IMR-90 (cell line): ENCODE results near the gene SPI1. TPM values are rescaled to one million over a fixed set of nuclear protein-coding genes. Genes with fewer than 3 reads are reported as not detected.

Experiments used
- ATAC-seq: fragments of 200-7000 bp; cut with Tn5 transposase; 2 replicates; pipeline ENCODE4 v1.9.1; 2020; ENCODE audit warnings: low read depth, mild to moderate bottlenecking, moderate library complexity
- BruUV-seq: library from RNA; stranded (reverse); fragments of 400-500 nt; replicated peaks from 2 replicates; lab custom pipeline; 2021; lab: Mats Ljungman, UMichigan
- CTCF ChIA-PET: fragments of 300-600 bp; formaldehyde crosslinking; extraction: SDS; loops from one replicate; lab custom pipeline; 2021; ENCODE audit warnings: antibody characterized with exemption; lab: Yijun Ruan, JAX
- POLR2A ChIA-PET: fragments of 300-600 bp; sonication (Branson Sonifier 250); formaldehyde crosslinking; loops from one replicate; lab custom pipeline; 2022; ENCODE audit warnings: antibody characterized with exemption; ENCODE audit not compliant: unreplicated experiment; lab: Charles Lee
- DNase-seq: peaks from one replicate; pipeline ENCODE4 v3.0.0; 2013
- H2AFZ ChIP-seq: replicated peaks from 2 replicates; pipeline ENCODE3; 2013; ENCODE audit warnings: low read length, mild to moderate bottlenecking; ENCODE audit not compliant: poor library complexity
- H2AK5ac ChIP-seq: 2 replicates; pipeline ENCODE4 v1.6.1; 2013; ENCODE audit warnings: low read depth, low read length, inconsistent platforms
- H2AK9ac ChIP-seq: replicated peaks from 2 replicates; pipeline ENCODE3; 2013; ENCODE audit warnings: mild to moderate bottlenecking, low read depth, low read length, moderate library complexity; ENCODE audit not compliant: poor library complexity
- H2BK120ac ChIP-seq: 2 replicates; pipeline ENCODE4 v1.6.1; 2013; ENCODE audit warnings: low read depth, low read length, inconsistent platforms
- H2BK15ac ChIP-seq: 3 replicates; pipeline ENCODE4 v1.6.1; 2013; ENCODE audit warnings: low read depth, low read length, inconsistent platforms
- H2BK20ac ChIP-seq: 2 replicates; pipeline ENCODE4 v1.6.1; 2013; ENCODE audit warnings: low read depth, mild to moderate bottlenecking, inconsistent platforms, low read length, moderate library complexity
- H2BK5ac ChIP-seq: 2 replicates; pipeline ENCODE4 v1.6.1; 2013; ENCODE audit warnings: mild to moderate bottlenecking, low read depth, low read length, inconsistent platforms; ENCODE audit not compliant: poor library complexity, severe bottlenecking
- H3K14ac ChIP-seq: replicated peaks from 2 replicates; pipeline ENCODE4 v1.6.1; 2013; ENCODE audit warnings: low read depth, low read length, inconsistent platforms
- H3K18ac ChIP-seq: 2 replicates; pipeline ENCODE4 v1.6.1; 2013; ENCODE audit warnings: low read depth, low read length, control low read depth
- H3K23ac ChIP-seq: 2 replicates; pipeline ENCODE4 v1.6.1; 2013; ENCODE audit warnings: low read depth, low read length, inconsistent platforms
- H3K27ac ChIP-seq: 2 replicates; pipeline ENCODE4 v1.5.1; 2013; ENCODE audit warnings: mild to moderate bottlenecking, control low read depth, low read length; ENCODE audit not compliant: insufficient read depth
- H3K27me3 ChIP-seq: 2 replicates; pipeline ENCODE4 v1.6.1; 2013; ENCODE audit warnings: low read length; ENCODE audit not compliant: control insufficient read depth, insufficient read depth
- H3K36me3 ChIP-seq: 2 replicates; pipeline ENCODE4 v1.6.1; 2013; ENCODE audit warnings: low read length, mixed read lengths; ENCODE audit not compliant: control insufficient read depth, insufficient read depth
- H3K4ac ChIP-seq: 2 replicates; pipeline ENCODE4 v1.6.1; 2013; ENCODE audit warnings: low read depth, low read length, inconsistent platforms
- H3K4me1 ChIP-seq: 2 replicates; pipeline ENCODE4 v1.6.1; 2013; ENCODE audit warnings: low read length, mixed read lengths; ENCODE audit not compliant: control insufficient read depth, insufficient read depth
- H3K4me2 ChIP-seq: 2 replicates; pipeline ENCODE4 v1.6.1; 2013; ENCODE audit warnings: low read depth, mild to moderate bottlenecking, control low read depth, low read length, moderate library complexity
- H3K4me3 ChIP-seq: 2 replicates; pipeline ENCODE4 v1.5.1; 2013; ENCODE audit warnings: low read depth, mild to moderate bottlenecking, control low read depth, low read length, moderate library complexity; ENCODE audit not compliant: insufficient read depth
- H3K56ac ChIP-seq: 2 replicates; pipeline ENCODE4 v1.6.1; 2013; ENCODE audit warnings: low read length, inconsistent platforms; ENCODE audit not compliant: insufficient read depth; ENCODE audit errors: extremely low read depth
- H3K79me1 ChIP-seq, 2 experiments: 2 replicates each; pipeline ENCODE4 v1.6.1; 2013; ENCODE audit warnings: low read length in 2 of 2, inconsistent platforms in 1 of 2, low read depth in 1 of 2
- H3K9ac ChIP-seq: 2 replicates; pipeline ENCODE4 v1.6.1; 2013; ENCODE audit warnings: low read depth, low read length, control low read depth
- H3K9me1 ChIP-seq: 2 replicates; pipeline ENCODE4 v1.6.1; 2013; ENCODE audit warnings: low read length, inconsistent platforms; ENCODE audit not compliant: insufficient read depth
- H3K9me3 ChIP-seq: 2 replicates; pipeline ENCODE4 v1.6.1; 2013; ENCODE audit warnings: low read length; ENCODE audit not compliant: control insufficient read depth, insufficient read depth
- H4K20me1 ChIP-seq: 2 replicates; pipeline ENCODE4 v1.6.1; 2013; ENCODE audit warnings: low read length, inconsistent platforms; ENCODE audit not compliant: insufficient read depth
- H4K5ac ChIP-seq: 2 replicates; pipeline ENCODE4 v1.6.1; 2013; ENCODE audit warnings: mild to moderate bottlenecking, low read depth, low read length, control low read depth
- H4K8ac ChIP-seq, 2 experiments: 2 replicates each; pipeline ENCODE4 v1.6.1; 2013; ENCODE audit warnings: low read depth in 2 of 2, low read length in 2 of 2, control low read depth in 1 of 2, inconsistent platforms in 1 of 2
- H4K91ac ChIP-seq: 2 replicates; pipeline ENCODE4 v1.6.1; 2013; ENCODE audit warnings: low read depth, low read length, inconsistent platforms; ENCODE audit not compliant: insufficient read depth
- CEBPB ChIP-seq: IDR thresholded peaks from 2 replicates; pipeline ENCODE4 v1.6.1; 2012; ENCODE audit warnings: low read depth, low read length, improper control_type of control experiment
- RAD21 ChIP-seq: IDR thresholded peaks from 2 replicates; pipeline ENCODE4 v1.6.1; 2012; ENCODE audit warnings: low read length, improper control_type of control experiment
- RFX5 ChIP-seq: IDR thresholded peaks from 2 replicates; pipeline ENCODE4 v1.8.0; 2012; ENCODE audit warnings: low read depth, mild to moderate bottlenecking, low read length, moderate library complexity
- WGBS, 2 experiments: methylation state at CpG; one replicate each; pipeline versions ENCODE4 v1.1.5 to v1.1.7; 2013; ENCODE audit warnings: missing lambda C conversion rate in 2 of 2; ENCODE audit not compliant: insufficient read length in 1 of 2; ENCODE audit errors: extremely low coverage in 2 of 2; 5-methylcytosine and 5-hydroxymethylcytosine counted together
- dilution Hi-C: fragments of 300-500 bp; cut with HindIII; formaldehyde crosslinking; loops from one replicate; pipeline ENCODE4 v1.14.3; 2018; ENCODE audit warnings: low sequenced_read_pairs; ENCODE audit not compliant: unreplicated experiment
- in situ Hi-C: fragments of 300-500 bp; cut with MboI; formaldehyde crosslinking; loops from 3 replicates; pipeline ENCODE4 v1.14.3; 2019; ENCODE audit warnings: low sequenced_read_pairs, inconsistent platforms, mixed read lengths
- intact Hi-C: fragments of 100-400 bp; cut with micrococcal nuclease; formaldehyde crosslinking; loops from 2 replicates; pipeline ENCODE4 v1.10.0; 2022
- polyA plus RNA-seq, 3 experiments: library from polyadenylated mRNA; depleted of rRNA; stranded (reverse); fragments of >200 nt; gene quantifications; 2 replicates each; pipeline ENCODE4 v1.2.3, GENCODE V29; 2012; ENCODE audit warnings: low replicate concordance in 1 of 3
- total RNA-seq: library from RNA; depleted of rRNA; stranded (reverse); fragments of >200 nt; gene quantifications from 2 replicates; pipeline ENCODE4 v1.2.3, GENCODE V29; 2012
- TF ChIP-seq, protein P1 (sequence below): conservative IDR thresholded peaks from 2 replicates; pipeline ENCODE4 v1.5.1; 2012; ENCODE audit warnings: mild to moderate bottlenecking, low read depth, low read length, improper control_type of control experiment

SPI1 gene
- total and polyA plus RNA-seq, 2 of the 4 experiments (the other 2 are of a cell fraction) = not detected

- WGBS, 2 experiments = no CpG with 5 or more reads among the region's 8 CpGs
- dilution Hi-C loops = no loop called here
- ChIA-PET CTCF (interaction anchor here (1.2 kb wide), 1 partner anchor 11 kb away, joined by 4 read pairs; no protein-coding TSS in a partner anchor), POLR2A (no interaction called here)
- Histone ChIP-seq H3K9me1 (peaks cover 9% of the 10 kb centered on the region), H2AFZ (peak overlapping the region; percentile 76), H3K9ac (no peak overlapping the region), H3K56ac (no peak overlapping the region), H2AK9ac (peak overlapping the region; percentile 42), H2BK120ac (no peak overlapping the region), H3K4me2 (no peak overlapping the region), H3K18ac (no peak overlapping the region), H3K27ac (no peak overlapping the region), H3K4me3 (no peak overlapping the region), H2BK15ac (no peak overlapping the region), H3K4me1 (peaks cover 5% of the 10 kb centered on the region), H2AK5ac (no peak overlapping the region), H3K14ac (no peak overlapping the region), H3K36me3 (no peaks in the 10 kb centered on the region), H3K27me3 (peaks cover 5% of the 10 kb centered on the region; the same call in 1 of the 2 replicates), H2BK5ac (no peak overlapping the region), H3K4ac (no peak overlapping the region; the same call in 1 of the 2 replicates), H3K79me1 (no peaks in the 10 kb centered on the region), H3K9me3 (no peaks in the 10 kb centered on the region), H4K8ac (no peak overlapping the region), H2BK20ac (no peak overlapping the region), H4K91ac (no peak overlapping the region), H4K20me1 (no peaks in the 10 kb centered on the region; the same call in 1 of the 2 replicates), H4K5ac (no peak overlapping the region), H3K23ac (no peak overlapping the region)
- no peak for DNase-seq
- no TSS peak for BruUV-seq
- intact Hi-C loops = no loop called here
- no peak for ATAC-seq
- in situ Hi-C loops = no loop called here
- TF ChIP-seq RAD21 = no peak
- TF ChIP-seq, protein P1, sequence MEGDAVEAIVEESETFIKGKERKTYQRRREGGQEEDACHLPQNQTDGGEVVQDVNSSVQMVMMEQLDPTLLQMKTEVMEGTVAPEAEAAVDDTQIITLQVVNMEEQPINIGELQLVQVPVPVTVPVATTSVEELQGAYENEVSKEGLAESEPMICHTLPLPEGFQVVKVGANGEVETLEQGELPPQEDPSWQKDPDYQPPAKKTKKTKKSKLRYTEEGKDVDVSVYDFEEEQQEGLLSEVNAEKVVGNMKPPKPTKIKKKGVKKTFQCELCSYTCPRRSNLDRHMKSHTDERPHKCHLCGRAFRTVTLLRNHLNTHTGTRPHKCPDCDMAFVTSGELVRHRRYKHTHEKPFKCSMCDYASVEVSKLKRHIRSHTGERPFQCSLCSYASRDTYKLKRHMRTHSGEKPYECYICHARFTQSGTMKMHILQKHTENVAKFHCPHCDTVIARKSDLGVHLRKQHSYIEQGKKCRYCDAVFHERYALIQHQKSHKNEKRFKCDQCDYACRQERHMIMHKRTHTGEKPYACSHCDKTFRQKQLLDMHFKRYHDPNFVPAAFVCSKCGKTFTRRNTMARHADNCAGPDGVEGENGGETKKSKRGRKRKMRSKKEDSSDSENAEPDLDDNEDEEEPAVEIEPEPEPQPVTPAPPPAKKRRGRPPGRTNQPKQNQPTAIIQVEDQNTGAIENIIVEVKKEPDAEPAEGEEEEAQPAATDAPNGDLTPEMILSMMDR = no peak
- TF ChIP-seq CEBPB = no peak
- TF ChIP-seq RFX5 = no peak
These were observed 3.3 kb downstream of the SPI1 start for GRCh38 chr11:47375020-47375419.
